ENCODE results near the gene TMEM108. TPM values are rescaled to one million over a fixed set of nuclear protein-coding genes. Genes with fewer than 3 reads are reported as not detected.

Gene TMEM108
- total RNA-seq, 1 donor: not detected

- TF ChIP-seq, protein P1, sequence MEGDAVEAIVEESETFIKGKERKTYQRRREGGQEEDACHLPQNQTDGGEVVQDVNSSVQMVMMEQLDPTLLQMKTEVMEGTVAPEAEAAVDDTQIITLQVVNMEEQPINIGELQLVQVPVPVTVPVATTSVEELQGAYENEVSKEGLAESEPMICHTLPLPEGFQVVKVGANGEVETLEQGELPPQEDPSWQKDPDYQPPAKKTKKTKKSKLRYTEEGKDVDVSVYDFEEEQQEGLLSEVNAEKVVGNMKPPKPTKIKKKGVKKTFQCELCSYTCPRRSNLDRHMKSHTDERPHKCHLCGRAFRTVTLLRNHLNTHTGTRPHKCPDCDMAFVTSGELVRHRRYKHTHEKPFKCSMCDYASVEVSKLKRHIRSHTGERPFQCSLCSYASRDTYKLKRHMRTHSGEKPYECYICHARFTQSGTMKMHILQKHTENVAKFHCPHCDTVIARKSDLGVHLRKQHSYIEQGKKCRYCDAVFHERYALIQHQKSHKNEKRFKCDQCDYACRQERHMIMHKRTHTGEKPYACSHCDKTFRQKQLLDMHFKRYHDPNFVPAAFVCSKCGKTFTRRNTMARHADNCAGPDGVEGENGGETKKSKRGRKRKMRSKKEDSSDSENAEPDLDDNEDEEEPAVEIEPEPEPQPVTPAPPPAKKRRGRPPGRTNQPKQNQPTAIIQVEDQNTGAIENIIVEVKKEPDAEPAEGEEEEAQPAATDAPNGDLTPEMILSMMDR (IDR thresholded peaks at IDR 0.05; ENCODE audit: insufficient read depth, low read length): no peak
- no peak for DNase-seq (ENCODE audit: low read depth)
- no peak overlapping the region for H3K4me3 ChIP-seq (ENCODE audit: low read depth, low read length)
Measured at GRCh38 chr3:133424937-133425869, 387.0 kb downstream of the TMEM108 start.

DNA sequence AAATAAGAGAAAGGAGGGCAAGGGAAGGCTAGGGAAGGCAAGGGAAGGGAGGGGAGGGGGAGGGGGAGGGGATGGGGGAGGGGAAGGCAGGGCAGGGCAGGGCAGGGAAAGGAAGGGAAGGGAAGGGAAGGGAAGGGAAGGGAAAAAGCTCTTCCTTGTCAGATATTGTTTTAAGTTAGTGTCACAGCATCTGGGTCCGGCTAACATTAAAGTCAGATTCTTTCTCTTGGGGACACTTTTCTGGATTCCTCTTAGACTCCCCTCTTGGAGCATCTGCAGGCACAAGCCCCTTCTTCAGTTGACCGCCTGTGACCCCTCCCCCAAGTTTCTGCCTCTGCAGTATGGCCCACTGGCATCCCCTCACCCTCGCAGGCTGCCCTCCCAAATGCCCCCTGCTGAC is 387.7 kb downstream of the TMEM108 start:
- DNase-seq (ENCODE audit: low read depth): no peak
- TF ChIP-seq, protein P1 (IDR thresholded peaks at IDR 0.05; ENCODE audit: insufficient read depth, low read length): no peak
- no peak overlapping the region for H3K4me3 ChIP-seq (ENCODE audit: low read depth, low read length)

DNA sequence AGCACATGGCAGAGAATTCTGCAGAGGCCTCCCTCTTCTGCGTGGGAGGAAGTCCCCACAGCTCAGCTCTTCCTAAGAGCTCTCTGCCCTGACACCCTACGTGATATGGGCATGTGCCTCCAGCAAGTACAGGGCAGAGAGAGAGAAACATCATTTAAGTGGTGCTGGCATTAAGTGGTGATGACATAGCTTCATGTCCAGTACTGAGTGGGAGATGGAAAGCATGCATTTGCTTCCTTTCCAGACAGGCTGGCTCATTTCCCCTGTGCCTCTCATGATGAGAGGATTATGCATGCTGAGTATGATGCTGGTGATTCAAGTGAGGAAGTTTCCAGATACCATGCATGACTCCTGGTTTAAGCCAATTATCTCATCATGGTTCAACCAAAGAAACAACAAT is 388.5 kb downstream of the TMEM108 start:
- no peak overlapping the region for H3K4me3 ChIP-seq (ENCODE audit: low read depth, low read length)
- TF ChIP-seq, protein P1 (IDR thresholded peaks at IDR 0.05; ENCODE audit: insufficient read depth, low read length): no peak
- DNase-seq (ENCODE audit: low read depth): peak; percentile 57

DNA sequence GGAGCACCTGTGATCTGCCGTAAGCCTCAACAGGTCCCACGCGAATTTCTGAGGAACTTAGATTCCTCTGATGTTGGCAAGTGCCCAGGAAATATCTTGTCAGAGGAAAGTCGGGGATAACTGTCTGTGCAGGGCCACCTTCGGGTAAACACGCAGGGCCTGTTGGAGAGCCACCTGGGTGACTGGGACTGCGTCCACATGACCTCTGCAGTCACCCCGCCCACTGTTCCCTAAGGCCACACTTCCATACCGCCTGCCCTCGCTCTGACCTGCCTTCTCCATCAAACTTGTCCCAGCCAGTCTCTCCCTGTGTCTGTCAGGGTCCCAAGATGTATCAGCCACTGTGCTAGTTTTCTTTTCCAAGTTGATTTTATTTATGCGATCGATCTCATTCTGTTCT is 390.4 kb downstream of the TMEM108 start:
- no peak for DNase-seq (ENCODE audit: low read depth)
- TF ChIP-seq, protein P1 (IDR thresholded peaks at IDR 0.05; ENCODE audit: insufficient read depth, low read length): no peak
- no peak overlapping the region for H3K4me3 ChIP-seq (ENCODE audit: low read depth, low read length)

- DNase-seq (ENCODE audit: low read depth): no peak
- H3K4me3 ChIP-seq (ENCODE audit: low read depth, low read length): no peak overlapping the region
- TF ChIP-seq, protein P1 (IDR thresholded peaks at IDR 0.05; ENCODE audit: insufficient read depth, low read length): no peak
Measured at GRCh38 chr3:133429063-133429462, 390.9 kb downstream of the TMEM108 start.

DNA sequence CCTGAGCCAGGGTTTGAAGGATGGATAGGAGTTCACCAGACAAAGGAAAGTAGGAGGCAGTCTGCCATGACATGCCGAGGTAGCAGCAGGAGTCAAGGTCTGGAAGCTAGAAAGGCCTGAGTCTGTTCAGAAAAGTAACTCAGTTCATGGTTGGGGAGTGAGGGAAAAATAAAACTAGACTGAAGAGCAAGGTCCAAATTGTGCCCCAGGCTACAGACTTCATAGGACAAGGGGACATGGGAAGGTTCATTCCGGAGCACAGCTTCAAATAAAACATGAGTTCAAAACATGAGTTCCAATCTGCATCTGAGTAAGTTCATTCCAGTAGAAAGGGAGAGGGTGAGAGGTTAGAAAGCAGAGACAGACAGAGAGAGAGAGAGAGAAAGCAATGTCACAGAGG is 401.4 kb downstream of the TMEM108 start:
- TF ChIP-seq, protein P1 (IDR thresholded peaks at IDR 0.05; ENCODE audit: insufficient read depth, low read length): no peak
- no peak overlapping the region for H3K4me3 ChIP-seq (ENCODE audit: low read depth, low read length)
- DNase-seq (ENCODE audit: low read depth): no peak

All from fibroblast of the aortic adventitia (primary cell).